K562 (cell line): ENCODE measurements around the gene FAM3C. TPM values are rescaled to one million over a fixed set of nuclear protein-coding genes. Genes with fewer than 3 reads are reported as not detected.

Source experiments
- ARHGAP35 ChIP-seq: fragments of 450-650 bp; IDR thresholded peaks from 2 replicates; pipeline ENCODE4 v1.6.1; 2018; ENCODE audit not compliant: partially characterized antibody
- ARID1B ChIP-seq: fragments of 450-650 bp; IDR thresholded peaks from 2 replicates; pipeline ENCODE4 v1.6.1; 2016; ENCODE audit warnings: antibody characterized with exemption, mild to moderate bottlenecking, inconsistent platforms
- DMBX1 ChIP-seq: fragments of 250-450 bp; sonication (Bioruptor Pico); IDR thresholded peaks from 2 replicates; pipeline ENCODE4 v1.8.0; 2022; ENCODE audit warnings: inconsistent platforms, mild to moderate bottlenecking, moderate library complexity, borderline replicate concordance
- EP400 ChIP-seq: fragments of 450-650 bp; IDR thresholded peaks from 2 replicates; pipeline ENCODE4 v1.6.1; 2017; ENCODE audit warnings: antibody characterized with exemption, mild to moderate bottlenecking, moderate library complexity
- HCFC1 ChIP-seq: IDR thresholded peaks from 2 replicates; pipeline ENCODE4 v1.6.1; 2012; ENCODE audit warnings: low read depth, low read length, improper control_type of control experiment
- HDAC6 ChIP-seq: IDR thresholded peaks from 2 replicates; pipeline ENCODE4 v1.6.1; 2012; ENCODE audit warnings: low read depth, mild to moderate bottlenecking, control low read depth, inconsistent platforms, low read length, moderate library complexity
- HMG20B ChIP-seq: fragments of 250-450 bp; sonication (Bioruptor Pico); IDR thresholded peaks from 2 replicates; pipeline ENCODE4 v1.5.0; 2021; ENCODE audit warnings: mild to moderate bottlenecking
- IFI16 ChIP-seq: fragments of 250-450 bp; sonication (Bioruptor Pico); IDR thresholded peaks from 2 replicates; pipeline ENCODE4 v2.1.2; 2022; ENCODE audit warnings: mild to moderate bottlenecking, inconsistent platforms
- KHSRP ChIP-seq: fragments of 450-650 bp; IDR thresholded peaks from 2 replicates; pipeline ENCODE4 v1.6.1; 2017
- MGA ChIP-seq: fragments of 450-650 bp; IDR thresholded peaks from 2 replicates; pipeline ENCODE4 v1.6.1; 2016; ENCODE audit warnings: mild to moderate bottlenecking, moderate library complexity
- MYNN ChIP-seq, 2 experiments: sonication (generic); formaldehyde crosslinking in 1 of 2; IDR thresholded peaks; 2 replicates each; pipeline versions ENCODE4 v1.5.0 to v1.6.1; 2016 to 2020; ENCODE audit warnings: antibody characterized with exemption in 1 of 2, missing genetic modification reagents in 1 of 2
- POLR2A ChIP-seq: fragments of 450-650 bp; conservative IDR thresholded peaks from 2 replicates; pipeline ENCODE4 v1.6.1; 2016
- SMARCE1 ChIP-seq: fragments of 450-650 bp; IDR thresholded peaks from 2 replicates; pipeline ENCODE4 v1.7.1; 2016; ENCODE audit warnings: mild to moderate bottlenecking
- SNRNP70 ChIP-seq: fragments of 200-400 bp; formaldehyde crosslinking; optimal IDR thresholded peaks from 2 replicates; pipeline ENCODE3; 2017; ENCODE audit warnings: low read depth, low read length
- TBP ChIP-seq: optimal IDR thresholded peaks from 2 replicates; pipeline ENCODE3; 2011; ENCODE audit warnings: low read depth, low read length, improper control_type of control experiment
- TCF7 ChIP-seq: sonication (generic); IDR thresholded peaks from 2 replicates; pipeline ENCODE4 v1.6.1; 2016; ENCODE audit warnings: antibody characterized with exemption, borderline replicate concordance
- UBTF ChIP-seq, 2 experiments: IDR thresholded peaks; 2 replicates each; pipeline ENCODE4 v1.6.1; 2012; ENCODE audit warnings: improper control_type of control experiment in 2 of 2, low read depth in 2 of 2, low read length in 2 of 2, borderline replicate concordance in 1 of 2
- ZNF561 ChIP-seq: fragments of 450-650 bp; formaldehyde crosslinking; conservative IDR thresholded peaks from 2 replicates; pipeline ENCODE4 v1.4.0; 2020; ENCODE audit warnings: mild to moderate bottlenecking, moderate library complexity
- ZSCAN29 ChIP-seq: fragments of 450-650 bp; IDR thresholded peaks from 2 replicates; pipeline ENCODE4 v1.6.1; 2017
- polyA plus RNA-seq, 8 experiments: library from polyadenylated mRNA; depleted of rRNA in 4 of 8; stranded (reverse) in 5 of 8; unstranded in 3 of 8; fragments of >200 nt; fragmentation: Nextera tagmentation in 2 of 8; fragmentation: Illumina TruSeq in 1 of 8; extraction: Ambion mirVana in 2 of 8; extraction: Trizol in 1 of 8; gene quantifications; 2 replicates each; pipeline versions ENCODE4 v1.2.1 to v1.2.3, GENCODE V29; 2011 to 2014; ENCODE audit warnings: inconsistent platforms in 1 of 8, missing spikeins in 1 of 8
- total RNA-seq, 7 experiments: library from RNA; depleted of rRNA in 6 of 7; stranded (reverse); fragments of >200 nt in 6 of 7; fragmentation: Illumina TruSeq in 2 of 7; extraction: Trizol in 2 of 7; gene quantifications; 2 replicates each; pipeline versions ENCODE4 v1.2.1 to v1.2.3, GENCODE V29; 2011 to 2021; ENCODE audit warnings: low replicate concordance in 1 of 7

The FAM3C gene
- total and polyA plus RNA-seq, 9 of the 15 experiments (the other 6 are each of a cell fraction or from before 2014, with no cell fraction given), result 10.6 to 42.6 (median 30.0) TPM

GRCh38 chr7:121436688-121437087, 40.6 kb upstream of the FAM3C start (continued):
- TF ChIP-seq ARHGAP35 (no peak), SNRNP70 (no peak), TCF7 (no peak), ZSCAN29 (no peak), KHSRP (no peak), POLR2A (no peak), HCFC1 (no peak), SMARCE1 (no peak), TBP (peak; percentile 38), UBTF (IDR thresholded peaks at IDR 0.05; ENCODE audit: borderline replicate concordance in 1 of 2, low read depth in 2 of 2, low read length in 2 of 2) (no peak), DMBX1 (CRISPR knock-in tag) (no peak), MGA (peak; percentile 38; the same call in 1 of the 2 replicates), MYNN (IDR thresholded peaks at IDR 0.05) (no peak), MYNN (CRISPR knock-in tag; IDR thresholded peaks at IDR 0.05) (no peak), ARID1B (no peak), ZNF561 (no peak), IFI16 (CRISPR knock-in tag) (no peak), EP400 (peak; percentile 72), HDAC6 (no peak), HMG20B (CRISPR knock-in tag) (no peak)
